ENCODE measurements around the gene UBE3C.
"Not testable (repeated sequence)": the region's sequence is repeated elsewhere in the genome, so short reads cannot be mapped to it uniquely, and the experiment has no call there.

The UBE3C gene

DNA sequence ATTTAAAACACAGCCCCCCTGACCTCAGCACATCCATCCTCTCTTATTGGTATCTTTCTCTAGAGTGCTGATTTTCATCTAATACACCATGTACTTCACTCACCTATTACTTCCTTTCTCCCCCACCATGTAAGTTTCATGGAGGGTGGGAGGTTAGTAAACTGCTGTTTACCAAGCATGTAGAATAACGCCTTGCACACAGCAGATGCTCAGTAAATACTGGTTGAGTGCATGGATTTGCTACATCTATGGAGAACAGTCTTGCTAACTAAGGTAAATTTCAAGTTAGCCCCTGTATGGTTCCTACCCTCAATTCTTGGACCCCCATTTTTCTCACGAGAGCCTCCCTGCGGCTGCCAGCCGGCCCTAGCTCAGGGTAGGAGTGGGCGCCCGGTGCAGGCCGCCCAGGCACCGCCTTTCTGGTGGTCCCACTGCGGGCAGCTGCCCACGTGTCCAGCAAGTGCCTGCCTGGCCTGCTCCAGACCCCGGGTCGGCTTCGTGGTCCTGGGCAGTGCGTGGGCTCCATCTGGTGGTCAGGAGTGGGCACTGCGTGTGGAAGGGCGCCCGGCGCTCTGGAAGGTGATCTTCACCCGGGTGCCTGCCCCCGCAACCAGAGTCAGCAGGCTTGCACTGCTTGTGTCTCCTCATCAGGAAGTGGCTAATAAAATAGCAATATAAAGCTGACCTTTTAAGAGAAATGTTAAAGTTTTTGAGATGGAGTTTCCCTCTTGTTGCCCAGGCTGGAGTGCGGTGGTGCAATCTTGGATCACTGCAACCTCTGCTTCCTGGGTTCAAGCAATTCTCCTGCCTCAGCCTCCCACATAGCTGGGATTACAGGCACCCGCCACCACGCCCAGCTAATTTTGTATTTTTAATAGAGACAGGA is 134.7 kb downstream of the UBE3C start:
- peak; percentile 63 for DNase-seq (ENCODE audit: low spot score)

DNA sequence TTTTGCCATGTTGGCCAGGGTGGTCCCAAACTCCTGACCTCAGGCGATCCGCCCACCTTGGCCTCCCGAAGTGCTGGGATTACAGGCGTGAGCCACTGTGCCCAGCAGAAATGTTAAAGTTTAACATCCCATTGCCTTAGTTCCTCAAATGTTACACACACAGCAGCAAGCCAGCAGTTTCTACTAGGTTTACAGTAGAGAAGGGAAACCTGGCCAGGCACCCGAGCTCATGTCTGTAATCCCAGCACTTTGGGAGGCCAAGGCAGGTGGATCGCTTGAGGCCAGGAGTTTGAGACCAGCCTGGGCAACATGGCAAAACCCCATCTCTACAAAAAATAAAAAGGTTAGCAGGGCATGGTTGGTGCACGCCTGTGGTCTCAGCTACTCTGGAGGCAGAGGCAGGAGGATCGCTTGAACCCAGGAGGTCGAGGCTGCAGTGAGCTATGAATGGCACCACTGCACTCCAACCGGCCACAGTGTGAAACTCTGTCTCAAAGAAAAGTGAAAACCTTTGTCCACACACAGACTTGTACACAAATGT is 135.4 kb downstream of the UBE3C start:
- DNase-seq (ENCODE audit: low spot score): not testable (repeated sequence)

DNA sequence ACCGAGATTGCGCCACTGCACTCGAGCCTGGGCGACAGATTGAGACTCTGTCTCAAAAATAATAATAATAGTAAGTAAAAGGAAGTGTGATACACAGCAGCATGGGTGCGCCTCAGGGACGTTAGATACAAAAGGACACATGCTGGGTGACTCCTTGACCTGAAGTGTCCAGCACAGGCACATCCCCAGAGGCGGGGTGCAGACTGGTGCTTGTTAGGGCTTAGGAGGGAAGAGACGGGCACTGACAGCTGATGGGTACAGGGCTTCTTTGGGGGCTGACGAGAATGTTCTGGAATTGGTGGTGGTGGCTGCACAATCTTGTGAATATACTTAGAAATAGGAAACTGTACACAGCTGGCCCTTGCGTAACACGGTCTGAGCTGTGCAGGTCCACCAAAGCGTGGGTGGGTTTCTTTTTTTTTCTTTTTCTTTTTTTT is 136.3 kb downstream of the UBE3C start:
- DNase-seq (ENCODE audit: low spot score): no peak

DNA sequence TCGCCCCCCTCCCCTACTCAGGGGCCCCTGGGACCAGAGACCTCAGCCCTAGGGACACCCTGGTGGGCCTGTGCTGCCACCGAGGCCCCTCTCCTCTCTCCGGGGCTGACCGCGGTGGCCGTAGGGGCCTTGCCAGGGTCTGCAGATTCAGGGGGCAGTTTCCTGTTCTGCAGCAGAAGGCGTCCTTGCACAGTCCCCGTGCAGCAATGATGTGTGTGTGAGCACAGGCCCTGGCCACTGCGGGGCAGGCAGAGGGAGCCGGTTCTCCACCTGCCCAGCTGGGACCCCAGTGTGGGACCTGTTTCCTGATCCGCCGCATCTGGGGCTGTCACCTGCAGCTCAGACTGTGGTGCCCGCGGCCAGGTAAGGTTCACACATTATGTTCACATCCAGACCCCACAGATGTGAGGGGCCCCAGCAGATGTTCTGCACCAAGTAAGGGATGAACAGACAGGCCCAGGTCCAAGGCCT is 137.4 kb downstream of the UBE3C start:
- no peak for DNase-seq (ENCODE audit: low spot score)

DNA sequence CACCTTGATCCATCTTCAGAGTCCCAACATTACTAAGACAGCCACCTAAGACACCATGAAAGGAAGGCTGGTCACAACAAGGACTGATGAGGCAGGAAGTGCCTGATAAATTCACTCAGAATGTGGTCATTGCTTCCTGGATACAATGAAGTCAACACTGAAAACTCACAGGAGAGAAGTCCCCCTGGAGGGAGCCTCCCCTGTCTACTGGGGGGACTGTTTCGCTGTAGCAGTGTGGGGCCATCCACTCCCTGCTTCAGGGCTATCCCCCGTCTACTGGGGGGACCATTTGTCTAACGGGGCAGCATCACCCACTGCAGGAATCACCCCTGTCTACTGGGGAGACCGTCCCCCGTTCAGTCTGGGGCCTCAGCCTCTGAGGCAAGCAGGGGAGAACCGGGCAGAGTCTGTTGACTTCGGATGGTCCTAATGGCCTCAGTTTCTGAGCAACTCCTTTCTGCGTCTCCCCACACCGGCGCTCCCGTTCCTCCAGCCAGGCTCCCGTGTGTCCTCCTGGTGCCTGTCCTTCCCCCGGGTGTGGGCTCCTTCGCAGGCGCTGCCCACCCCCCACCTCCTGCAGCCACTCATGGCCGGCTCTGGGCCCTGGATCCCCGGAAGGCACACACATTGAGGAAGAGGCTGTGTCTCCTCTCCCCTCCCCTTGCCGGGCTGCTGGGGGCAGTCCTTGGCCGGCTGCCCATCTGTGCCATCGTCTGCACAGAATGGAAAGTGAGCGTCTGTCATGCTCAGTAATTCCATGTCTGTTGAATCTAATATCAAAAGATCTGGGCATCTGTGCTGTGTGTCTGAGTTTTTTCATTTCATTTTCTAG is 138.2 kb downstream of the UBE3C start:
- peak; percentile 30 for DNase-seq (ENCODE audit: low spot score)

DNA sequence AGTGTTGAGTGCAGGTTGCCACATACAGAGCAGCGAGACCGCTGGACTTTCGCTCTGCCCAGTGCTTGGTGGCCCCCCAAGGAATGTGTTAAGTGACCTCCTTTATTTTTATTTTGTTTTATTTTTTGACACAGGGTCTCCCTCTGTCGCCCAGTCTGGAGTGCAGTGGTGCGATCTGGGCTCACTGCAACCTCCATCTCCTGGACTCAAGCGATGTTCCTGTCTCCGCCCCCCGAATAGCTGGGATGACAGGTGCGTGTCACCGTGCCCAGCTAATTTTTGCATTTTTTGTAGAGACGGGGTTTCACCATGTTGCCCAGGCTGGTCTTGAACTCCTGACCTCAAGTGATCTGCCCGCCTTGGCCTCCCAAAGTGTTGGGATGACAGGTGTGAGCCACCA is 138.8 kb downstream of the UBE3C start:
- DNase-seq (ENCODE audit: low spot score): not testable (repeated sequence)

DNA sequence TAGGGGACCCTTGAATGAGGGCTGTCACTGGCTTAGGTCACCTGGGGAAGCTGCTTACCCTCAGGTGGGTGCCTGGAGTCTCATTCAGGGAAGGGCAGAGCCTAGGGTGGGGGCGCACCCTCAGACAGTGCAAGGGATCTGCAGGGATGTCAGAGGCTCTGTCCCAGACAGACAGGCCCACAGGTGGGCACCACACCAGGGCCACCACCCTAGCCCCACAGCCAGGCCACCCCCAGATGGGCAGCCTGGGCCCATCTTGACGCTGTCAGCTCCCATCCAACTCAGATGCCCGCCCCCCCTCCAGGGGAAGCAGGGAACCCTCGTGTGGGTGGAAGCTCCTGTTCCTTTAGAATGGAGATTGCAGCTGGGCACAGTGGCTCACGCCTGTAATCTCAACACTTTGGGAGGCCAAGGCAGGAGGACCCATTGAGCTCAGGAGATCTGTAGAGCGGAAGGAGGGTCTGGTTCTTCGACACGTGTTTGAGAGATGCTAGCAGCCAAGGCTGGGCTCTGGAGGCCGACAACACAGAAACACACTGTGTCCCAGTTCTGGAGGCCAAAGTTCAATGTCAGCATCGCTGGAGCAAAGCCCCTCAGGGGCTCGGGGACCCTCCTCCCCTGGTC is 139.6 kb downstream of the UBE3C start:
- no peak for DNase-seq (ENCODE audit: low spot score)

DNA sequence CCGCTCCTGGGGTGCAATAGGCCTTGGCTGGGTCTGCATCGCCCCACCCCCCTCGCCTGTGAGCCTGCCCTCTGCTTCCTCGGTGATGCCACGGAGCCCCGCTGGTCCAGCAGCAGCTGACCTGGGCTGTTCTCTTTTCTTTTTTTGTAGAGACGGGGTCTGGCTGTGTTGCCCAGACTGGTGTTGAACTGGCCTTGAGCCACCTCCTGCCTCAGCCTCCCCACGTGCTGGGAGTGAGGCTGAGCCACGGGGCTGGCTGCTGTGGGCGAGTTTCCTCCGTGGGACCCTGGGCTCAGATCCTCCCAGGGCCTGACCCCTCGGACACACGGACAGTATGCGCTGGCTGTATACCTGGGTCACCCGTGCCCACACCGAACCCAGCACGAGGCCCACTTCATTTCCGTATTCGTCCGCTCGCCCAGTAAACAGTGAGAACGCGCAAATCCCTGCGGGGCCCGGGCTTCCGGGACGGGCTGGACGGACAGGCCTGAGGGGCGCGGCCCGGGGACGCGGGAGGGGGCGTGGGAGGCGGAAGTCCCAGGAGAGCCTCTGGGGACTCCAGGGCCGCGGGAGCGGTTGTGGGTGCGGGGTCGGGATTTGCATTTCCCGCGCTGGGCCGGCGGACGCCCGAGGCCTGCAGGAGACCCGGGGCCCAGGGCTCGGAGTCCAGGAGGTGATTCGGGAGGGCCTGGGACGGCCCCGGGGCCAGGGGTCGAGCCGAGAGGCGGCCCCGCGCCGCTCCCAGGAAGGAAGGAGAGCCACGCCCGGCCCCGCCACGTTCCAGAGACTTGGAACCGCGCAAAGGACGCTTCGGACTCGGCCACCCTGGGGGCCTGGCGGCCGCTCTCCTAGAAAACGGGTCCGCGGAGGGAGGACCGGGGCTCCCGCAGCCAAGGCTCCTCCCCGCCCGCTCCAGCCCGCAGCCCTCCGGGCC is 140.3 kb downstream of the UBE3C start:
- DNase-seq (ENCODE audit: low spot score): no peak

DNA sequence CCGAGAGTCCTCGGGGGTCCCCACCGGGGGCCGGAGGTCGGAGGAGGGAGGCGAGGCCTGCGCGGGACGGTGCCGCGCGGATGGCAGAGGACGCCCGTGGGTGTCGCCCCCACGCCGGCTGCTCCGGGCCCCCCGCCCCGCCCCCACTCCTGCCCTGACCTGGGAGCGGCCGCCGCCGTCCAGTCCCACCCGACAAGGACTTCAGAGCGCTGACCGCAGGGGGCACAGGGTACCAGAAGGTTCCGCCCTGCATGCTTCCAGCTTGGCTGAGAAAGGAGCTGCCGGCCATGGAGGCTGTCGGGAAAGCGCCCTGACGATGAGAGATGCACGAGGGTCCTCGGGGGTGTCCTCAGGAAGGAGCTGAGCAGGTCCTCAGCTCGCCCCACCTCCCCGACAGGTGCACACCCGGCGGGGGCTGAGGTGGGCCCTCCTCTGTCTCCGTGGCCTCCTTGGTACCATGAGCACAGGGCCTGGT is 141.1 kb downstream of the UBE3C start:
- no peak for DNase-seq (ENCODE audit: low spot score)

DNA sequence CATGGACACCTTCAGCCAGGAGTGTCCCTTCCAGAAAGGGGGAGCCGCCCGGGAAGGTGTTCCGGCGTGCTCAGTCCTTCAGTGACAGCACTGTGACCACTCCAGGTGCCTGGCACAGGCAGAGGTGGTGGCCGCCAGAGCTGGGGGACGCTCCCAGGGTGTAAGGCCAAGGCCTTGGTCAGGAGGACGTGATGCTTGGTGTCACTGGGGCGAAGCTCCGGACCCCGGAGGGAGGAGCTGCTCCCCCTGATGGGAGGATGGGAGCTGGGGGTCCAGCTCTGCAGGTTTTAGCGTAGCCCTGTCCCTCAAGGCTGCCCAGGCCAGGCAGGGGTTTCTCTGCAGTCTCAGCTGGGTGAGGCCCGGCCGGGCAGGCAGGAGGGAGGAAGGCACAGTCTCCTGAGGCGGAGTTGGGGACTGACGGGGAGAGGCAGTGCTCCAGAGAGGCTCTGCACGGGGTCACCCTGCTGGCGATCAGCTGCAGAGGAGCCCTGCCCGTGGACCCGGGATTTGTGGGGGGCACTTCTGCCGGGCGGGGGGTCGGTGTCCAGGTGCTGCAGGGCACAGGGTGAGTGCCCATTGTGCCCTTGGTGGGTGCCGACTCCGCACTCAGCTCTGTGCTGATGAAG is 141.6 kb downstream of the UBE3C start:
- DNase-seq (ENCODE audit: low spot score): no peak

DNA sequence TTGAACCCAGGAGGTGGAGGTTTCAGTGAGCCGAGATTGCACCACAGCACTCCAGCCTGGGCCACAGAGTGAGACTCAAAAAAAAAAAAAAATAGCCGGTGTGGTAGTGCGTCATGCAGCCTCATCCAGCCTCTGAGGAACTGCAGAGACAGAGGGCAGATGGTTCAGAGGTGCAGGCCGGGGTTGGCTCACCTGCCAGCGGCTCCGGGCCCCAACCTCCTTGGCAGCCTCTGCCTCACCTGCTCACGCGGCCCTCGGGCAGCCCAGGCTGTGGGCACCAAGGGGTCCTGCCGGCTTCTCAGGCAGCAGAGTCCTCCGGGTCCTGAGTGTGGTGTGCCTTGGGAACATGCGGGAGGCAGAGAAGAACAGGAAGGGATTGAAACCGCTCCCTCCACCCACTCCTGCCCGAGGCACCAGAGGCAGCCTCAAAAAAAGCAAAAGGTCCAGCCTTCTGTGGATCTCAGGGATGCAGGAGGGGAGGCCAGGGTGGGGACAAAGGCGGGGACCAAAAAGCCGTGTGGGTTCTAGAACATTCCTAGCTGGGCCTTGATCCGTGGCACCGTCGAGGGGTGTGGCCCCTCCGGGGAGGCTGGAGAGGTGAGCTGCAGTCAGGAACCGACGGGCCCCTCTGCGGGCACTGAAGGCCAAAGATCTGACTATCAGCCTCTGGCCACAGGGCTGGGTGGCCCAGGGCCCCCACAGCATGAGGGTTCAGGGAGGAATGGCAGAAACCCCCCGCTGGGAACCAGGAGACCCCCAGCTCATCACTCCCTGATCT is 142.7 kb downstream of the UBE3C start:
- no peak for DNase-seq (ENCODE audit: low spot score)

DNA sequence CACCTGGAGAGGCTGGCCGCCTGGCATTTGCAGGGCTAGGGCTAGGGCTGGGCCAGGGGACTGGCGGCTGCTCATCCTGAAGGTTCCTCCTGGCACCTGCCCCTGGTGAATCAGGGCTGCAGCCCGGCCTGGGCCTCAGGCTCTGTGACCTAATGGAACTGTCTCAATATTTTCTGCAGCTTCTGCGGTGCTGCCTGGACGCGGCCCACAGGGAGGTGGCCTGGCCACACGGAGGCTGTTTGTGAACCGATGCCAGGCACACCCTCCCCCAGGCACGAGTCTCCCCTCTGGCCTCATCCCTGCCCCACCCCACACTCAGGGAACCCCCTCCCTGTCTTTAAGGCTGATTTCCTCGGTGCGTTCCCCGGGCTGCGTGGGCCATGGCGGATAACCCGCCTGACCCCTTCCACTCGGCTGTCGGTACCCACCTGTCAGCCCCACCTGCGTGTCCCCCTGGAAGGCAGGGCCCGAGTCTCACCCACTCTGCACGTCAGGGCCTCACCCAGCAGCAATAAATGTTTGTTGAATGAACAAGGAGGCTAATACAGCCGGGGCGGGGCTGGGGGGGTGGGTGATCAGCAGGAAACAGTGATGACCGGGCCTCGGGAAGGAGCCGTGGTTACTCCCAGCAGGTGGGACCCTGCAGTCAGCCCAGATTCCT is 143.5 kb downstream of the UBE3C start:
- DNase-seq (ENCODE audit: low spot score): no peak

DNA sequence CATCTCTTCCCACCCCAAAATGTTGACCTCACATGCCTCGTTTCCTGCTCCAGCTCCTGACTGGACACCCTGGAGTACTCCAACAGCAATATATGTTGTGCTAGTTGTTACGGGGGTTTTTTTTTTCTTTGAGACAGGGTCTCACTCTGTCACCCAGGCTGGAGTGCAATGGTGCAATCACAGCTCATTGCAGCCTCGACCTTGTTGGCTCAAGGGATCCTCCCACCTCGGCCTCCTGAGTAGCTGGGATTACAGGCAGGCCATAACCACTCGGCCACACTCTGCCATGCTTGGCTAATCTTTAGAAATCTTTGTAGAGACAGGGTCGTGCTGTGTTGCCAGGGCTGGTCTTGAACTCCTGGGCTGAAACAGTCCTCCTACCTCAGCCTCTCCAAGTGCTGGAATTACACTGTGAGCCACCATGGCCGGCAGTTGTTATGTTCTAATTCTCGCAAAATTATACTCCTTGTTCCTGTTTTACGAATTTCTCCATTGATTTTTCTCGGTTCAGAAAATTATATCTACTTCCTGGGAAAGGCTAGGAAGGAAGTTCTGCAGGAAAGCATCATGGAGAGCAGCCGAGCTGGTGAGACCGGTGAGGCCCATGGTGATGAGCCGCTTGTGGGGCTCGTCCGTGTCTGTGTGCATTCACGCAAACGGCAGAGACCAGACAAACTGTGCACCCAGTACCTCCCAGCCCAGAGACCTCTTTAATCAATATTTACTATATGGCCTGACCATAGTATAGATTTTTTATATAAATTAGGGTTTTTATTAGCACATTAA is 145.7 kb downstream of the UBE3C start:
- DNase-seq (ENCODE audit: low spot score): no peak

DNA sequence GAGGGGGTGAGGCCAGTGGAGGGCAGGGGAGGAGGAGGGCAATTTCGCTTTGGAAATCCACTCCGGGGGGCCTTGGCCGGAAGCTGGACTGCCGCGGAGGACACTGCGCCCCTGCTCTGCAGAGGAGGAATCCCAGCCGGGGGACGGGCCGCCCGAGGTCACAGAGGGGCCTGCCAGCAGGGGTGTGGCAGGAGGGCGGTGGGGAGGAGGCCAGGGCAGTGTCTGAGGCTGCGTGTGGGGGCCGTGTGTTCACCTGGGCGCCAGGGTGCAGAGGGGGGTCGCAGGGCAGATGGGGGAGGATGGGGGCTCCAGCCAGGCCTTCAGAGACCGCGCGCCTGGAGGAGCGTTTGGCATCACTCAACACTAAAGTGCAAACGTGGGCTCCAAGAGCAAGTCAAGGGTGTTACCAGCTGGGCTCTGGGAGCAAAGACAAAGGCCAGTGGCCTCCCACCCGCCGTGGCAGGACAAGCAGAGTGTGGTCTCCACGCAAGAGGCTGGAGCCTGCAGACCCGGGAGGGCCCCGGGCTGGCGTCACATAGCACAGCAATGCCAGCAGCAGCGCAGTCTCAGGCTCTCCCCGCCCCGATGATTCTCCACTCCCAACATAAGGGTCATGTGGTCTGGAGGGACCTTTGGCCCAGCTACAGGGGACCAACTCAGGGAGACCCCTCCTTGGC is 152.8 kb downstream of the UBE3C start:
- no peak for DNase-seq (ENCODE audit: low spot score)

DNA sequence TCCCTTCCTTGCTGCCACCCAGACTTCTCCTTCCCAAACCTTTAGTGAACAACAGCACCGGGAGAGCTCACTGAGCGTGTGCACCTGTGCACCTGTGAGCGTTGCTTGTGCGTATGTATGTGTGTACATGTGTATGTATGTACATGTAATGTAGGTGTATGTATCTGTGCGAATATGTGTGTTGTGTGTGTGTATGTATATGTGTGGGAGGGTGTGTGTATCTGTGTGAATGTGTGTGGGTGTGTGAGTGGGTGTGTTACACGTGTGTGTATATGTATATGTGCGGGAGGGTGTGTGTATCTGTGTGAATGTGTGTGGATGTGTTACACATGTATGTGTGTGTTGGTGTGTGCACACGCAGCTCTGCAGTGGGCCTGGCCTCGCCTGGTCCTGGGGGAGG is 153.5 kb downstream of the UBE3C start:
- no peak for DNase-seq (ENCODE audit: low spot score)

DNA sequence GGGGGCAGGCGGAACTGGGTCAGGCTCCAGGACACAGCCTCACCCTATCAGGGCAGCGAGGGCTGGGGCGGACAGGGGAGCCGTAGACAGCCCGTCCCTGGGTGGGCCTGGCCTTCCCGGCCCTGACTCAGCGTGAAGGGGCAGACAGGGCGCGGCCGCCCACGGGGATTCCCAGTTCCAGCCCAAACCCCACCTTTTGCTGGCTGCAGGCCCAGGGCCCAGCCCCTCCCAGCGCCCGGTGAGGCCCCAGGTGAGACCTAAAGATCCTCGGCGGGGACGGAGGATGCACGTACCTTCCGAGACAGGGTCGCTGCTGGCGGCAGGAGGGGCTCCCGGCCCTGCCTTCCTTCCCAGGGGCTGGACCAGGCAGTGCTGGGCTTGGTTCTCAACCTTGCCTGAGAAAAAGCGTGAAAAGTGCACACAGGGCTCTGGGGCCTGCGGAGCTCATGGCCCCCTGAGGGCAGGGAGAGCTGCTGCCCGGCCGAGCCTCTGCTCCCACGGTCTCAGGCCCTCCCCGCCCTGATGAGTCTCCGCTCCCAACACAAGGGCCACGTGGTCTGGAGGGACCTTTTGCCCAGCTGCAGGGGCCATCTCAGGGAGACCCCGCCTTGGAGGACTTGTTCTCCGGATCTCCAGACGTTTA is 154.2 kb downstream of the UBE3C start:
- no peak for DNase-seq (ENCODE audit: low spot score)

DNA sequence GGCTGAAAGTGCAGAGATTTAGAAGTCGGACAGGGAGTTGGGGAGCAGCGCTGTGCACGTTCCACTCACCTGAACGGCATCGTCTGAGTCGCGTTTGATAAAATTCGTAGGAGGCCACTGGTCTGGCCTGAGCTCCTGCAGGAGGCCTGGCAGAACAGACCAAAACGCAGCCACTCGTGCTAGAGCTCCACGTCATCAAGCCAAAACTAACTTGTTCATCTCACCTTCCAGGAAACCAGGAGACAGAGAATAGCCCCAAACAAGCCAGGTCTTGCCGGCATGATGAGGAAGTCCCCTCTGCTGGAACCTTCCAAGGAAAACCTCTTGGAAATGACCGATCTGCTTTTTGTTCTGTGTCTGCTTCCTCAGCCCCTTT is 154.7 kb downstream of the UBE3C start:
- no peak for DNase-seq (ENCODE audit: low spot score)

Data from activated CD4-positive, alpha-beta T cell treated with anti-CD3 and anti-CD28 coated beads, Interleukin-2, Interleukin-4, amounts not matched to agents 100 ng/mL and 50 ng/mL, durations not matched to agents 16 hours and 8 hours (primary cell).